T-helper 22 cell (primary cell): ENCODE measurements around the gene CA10.

Experiments
- DNase-seq: peaks from one replicate; pipeline ENCODE4 v3.0.0-alpha.2; 2020; ENCODE audit warnings: low read depth

CA10 gene

DNA sequence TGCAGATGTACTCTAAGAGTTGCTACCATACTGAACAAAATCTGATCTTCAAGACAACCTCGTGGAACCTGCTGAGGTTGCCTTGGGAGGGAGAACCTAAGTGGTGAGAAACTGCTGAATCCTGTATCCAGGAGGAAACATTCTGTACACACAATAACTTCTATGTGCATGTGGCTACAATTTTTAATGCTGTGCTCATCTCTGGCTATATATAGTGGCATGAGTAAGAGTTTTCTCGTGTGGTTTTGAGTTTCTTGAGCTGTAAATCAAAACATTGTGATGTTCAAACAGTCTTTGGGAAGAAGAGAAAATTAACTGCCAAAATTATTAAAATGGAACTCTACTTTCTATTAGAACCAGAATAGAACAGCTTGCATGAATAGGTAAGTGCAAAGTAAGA lies 206.8 kb downstream of the CA10 start:
- no peak for DNase-seq

DNA sequence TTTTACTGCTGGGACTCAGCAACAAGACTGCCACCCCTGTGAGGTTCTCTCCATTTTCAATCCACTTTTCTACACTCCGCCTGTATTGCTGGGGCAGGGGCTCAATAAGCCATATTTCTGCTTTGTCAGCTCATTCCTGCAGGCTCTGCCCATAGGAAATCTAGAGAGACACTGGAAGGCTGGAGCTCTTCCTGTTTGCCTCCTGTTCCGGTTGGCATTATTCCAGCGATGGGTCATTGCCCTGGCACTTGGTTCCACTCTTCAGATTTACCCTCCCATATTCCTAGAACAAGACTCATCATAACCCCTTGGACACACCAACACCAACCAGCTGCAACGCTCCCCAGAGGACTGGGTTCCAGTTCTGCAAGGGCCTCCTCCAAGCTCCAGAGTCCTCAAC lies 210.4 kb downstream of the CA10 start:
- no peak for DNase-seq

DNA sequence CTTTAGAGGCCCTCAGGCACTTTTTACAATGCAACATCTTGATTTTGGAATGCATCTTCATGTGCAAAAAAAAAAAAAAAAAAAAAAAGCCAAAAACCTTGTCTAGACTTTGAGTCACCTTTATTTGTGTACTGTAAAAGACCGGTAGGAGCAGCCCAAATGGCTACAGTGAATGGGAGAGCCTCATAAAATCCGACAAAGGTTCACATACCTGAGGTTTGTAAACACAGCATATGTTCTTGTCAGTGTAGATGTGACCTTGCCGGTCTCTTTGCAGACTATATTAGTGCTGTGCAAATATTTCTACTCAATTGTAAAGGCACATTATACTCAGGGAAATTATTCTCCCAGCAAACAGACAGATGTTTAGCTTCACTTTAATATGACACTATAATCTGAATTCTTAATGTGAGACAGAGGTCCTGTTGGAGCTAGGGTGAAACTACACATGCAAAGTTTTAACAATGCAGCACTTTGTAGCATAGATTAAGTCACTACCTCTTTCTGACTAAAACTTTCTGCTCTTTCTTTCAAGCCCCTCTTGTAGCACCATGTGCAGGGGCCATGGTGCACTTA lies 211.3 kb downstream of the CA10 start:
- no peak for DNase-seq

DNA sequence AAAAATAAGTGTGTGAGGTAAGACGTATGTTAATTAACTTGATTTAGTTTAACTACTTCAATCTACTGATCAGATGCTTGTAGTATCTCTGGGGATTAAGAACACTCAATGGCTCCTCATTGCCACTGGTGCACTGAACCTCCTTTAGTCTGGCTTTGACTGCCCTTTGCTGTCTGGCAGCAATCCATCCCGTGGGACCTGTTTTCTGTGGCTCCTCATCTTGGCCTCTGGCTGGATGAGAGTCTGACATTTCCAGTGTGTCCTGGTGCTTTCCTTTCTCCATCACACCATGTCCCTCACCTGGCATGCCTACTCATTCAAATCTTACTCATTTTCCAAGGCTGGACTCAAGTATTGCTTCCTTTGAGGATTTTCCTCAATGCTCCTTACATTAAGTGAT lies 212.2 kb downstream of the CA10 start:
- no peak for DNase-seq

DNA sequence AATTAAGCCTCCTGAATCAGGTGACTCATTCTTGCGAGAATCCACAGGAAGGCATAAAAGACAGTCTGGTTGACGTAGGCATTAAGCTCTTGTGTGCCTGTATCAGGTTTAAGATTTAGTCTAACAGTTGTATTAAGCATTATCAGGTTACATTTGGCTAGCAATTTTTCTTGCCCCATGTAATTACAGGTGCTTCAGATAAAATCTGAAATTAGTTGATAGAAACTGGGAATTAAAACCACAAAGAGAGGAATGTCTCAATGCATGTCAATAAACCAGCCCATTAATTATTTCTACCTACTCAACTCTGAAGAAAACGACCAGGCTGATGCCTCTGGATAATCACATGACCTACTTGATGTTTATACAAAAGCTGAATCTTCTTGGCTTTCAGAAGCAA lies 217.2 kb downstream of the CA10 start:
- DNase-seq, result no peak

DNA sequence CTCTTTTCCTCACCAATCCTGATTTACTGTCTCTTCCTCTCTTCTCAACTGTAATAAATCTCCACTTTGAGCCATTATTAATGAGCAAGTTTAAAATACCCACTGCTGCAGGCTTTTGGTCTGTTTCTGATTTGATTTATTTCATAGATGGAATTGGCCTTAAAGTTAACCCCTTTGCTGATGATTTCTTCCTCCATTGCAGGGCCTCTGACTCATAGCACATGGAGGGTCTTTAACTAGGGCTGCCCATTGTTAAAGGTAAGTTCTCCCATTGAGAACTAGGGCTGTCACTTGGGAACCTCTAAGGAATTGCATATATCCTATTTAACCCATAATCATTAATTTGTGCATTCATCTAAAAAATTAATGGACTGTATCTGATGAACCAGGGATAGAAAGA lies 221.2 kb downstream of the CA10 start:
- no peak for DNase-seq

DNA sequence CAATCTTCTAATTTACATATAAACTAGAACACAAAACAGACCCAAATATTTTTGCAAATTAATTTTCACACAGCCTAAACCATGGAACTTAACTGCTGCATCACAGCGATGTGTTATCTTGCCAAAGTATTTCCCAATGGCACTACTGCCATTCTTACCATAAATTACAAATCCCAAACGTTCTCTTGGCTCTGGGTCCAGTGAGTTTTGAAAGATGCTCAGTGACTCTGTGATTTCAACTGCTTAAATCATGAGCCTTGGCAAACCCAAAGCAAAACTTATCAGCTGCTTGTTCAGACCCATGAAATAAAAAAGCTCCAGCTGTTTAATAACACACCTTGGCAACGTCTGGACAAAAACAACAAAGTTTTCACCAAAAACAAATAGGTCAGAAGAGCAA lies 223.0 kb downstream of the CA10 start:
- no peak for DNase-seq

DNA sequence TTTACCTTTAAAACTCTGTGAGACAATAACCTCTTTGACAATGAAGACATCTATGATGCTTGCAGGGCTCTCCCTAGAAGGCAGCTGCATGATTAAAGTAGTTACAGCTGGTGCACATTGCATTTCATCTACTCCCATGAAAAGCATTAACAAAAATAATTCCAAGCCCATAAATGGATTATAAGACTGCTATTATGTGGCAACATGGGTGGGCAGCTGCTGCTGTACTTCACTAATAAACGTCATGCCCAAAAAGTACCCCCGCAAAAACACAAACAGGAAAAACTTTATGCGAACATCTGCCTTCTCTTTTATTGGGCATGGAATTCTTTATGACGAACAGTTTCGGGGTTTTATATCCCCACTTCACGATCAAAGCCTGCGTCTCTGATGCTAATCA lies 224.9 kb downstream of the CA10 start:
- DNase-seq, result no peak

DNA sequence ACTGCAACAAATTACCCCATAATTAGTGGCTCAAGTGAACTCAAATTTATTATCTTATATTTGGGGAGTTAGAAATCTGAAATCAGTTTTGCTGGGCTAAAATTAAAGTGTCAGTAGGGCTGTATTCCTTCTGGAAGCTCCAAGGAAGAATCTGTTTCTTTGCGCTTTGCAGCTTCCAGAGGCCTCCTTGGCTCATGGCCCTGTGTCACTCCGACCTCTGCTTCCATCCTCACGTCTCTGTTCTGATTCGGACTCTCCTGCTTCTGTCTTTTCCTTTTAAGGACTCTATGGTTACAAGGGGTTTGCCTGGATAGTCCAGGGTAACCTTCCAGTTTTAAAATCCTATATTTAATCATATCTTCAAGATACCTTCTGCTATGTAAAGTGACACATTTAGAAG lies 232.1 kb downstream of the CA10 start:
- DNase-seq, result no peak

DNA sequence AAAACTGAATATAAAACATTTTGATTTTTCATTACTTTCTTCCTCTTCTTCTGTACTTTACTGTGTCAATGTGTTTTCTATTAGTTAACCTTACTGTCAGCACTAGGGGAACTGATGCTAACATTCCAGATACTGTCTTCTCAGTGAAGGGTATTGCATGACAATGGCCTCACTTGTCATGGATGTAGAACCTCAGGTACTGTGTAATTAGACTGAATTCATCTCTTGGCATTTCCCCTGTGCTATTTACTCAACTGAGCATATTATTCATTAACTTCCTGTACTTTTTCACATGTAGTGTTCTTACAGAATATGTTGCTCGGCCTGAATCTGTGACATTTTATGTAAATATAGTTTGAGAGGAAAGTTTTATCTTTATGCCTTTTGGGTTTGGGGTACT lies 237.0 kb downstream of the CA10 start:
- no peak for DNase-seq

DNA sequence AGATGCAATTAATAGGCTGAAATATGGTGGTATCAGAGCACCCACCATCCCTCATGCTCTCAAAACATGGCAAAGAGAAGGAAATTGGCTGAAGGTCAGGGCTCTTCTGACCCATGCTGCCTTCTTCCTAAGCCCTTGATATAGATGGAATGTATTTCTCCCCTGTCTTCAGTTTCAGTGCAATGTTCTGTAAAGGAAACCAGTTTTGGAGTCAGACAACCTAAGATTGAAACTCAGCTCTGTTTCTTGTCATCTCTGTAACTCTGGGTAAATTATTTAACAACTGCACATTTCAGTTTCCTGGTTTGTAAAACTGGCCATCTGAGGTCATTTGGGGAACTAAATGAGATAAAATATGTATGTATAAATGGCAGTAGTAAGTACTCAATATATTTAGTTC lies 243.9 kb downstream of the CA10 start:
- no peak for DNase-seq

DNA sequence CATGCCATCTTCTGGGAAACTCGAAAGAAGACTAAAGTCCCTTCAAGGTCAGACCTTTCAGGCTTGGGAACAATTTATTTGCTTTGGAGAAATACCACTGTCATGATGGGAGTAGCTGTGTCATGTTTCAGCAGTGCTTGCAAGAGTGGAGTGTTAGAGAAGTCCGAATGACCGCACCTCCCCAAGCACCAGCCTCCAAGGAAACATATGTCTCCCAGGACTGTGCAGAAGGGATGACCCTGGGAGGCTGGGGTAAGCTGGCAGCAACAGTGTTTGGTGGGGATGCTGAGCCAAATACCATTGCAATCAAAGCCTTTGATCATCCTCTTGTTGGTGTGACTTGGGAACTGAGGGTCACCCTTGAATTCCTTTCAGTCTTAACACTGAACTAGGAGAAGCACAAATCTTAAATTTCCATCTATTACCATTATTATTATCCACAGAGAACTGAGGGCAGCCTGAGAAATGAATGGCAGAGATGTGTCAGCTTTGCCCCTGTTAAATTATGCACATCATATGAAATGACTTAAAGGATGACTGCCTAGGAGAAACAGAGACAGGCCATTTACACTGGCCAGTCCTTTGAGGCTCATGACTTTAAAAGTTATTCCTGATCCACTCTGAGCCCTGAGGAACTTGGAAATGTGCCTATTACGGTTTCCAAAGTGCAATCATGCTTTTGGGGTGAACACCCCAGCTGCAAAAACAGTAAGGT lies 244.9 kb downstream of the CA10 start:
- no peak for DNase-seq

DNA sequence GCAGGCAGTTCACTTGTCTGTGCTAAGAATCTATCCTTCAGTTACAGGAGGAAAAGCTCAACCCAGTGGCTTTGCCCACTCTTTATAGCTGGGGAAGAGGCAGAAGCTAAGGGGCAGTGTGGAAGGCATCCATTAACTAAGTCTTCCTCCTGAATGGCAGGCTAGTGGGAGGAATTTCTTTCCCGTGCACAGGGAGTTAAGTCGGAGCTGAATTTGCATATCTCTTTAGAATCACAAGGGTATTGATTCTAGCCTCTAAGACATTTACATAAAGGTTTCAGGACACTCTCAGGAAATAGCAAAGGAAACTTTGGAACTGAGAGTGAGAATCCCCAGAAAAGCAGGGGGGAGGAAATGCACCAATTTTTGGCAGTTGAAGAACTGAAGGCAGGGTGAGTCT lies 245.6 kb downstream of the CA10 start:
- no peak for DNase-seq

DNA sequence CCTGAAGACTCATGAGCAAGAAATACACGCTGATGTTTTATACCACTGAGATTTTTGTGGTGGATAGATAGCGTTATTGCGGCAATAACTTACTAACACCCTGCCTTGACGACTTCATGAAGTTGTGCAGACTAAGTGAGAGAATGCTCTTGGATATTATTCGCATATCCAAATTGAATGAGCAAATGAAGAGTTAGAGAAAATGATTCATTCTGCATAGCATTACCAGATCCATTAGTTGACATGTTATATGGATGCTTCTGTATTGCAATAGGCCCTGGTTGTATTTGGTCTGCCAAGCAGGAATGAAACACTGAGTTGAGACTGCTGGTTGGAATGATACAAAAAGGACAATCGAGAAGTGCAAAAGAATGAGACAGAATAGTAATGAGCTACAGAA lies 247.3 kb downstream of the CA10 start:
- no peak for DNase-seq

DNA sequence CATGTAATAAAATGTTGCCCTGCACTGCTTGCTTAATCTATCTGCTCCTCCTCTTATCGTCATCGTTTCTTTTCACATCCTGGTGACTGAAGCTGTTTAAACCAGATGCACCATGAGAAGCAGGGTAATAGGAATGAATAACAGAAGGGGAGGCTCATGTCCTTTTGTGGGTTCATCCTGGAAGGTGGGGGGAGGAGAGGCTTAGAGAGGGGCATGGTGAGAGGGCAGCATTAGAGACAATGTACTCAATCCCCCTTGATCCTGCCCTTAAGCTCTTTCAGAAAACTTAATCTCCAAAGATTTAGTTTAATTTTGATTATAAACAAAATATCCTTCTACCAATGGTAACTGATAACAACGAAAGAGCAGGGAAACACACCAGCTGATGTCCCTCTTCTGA lies 248.5 kb downstream of the CA10 start:
- DNase-seq, result no peak

DNA sequence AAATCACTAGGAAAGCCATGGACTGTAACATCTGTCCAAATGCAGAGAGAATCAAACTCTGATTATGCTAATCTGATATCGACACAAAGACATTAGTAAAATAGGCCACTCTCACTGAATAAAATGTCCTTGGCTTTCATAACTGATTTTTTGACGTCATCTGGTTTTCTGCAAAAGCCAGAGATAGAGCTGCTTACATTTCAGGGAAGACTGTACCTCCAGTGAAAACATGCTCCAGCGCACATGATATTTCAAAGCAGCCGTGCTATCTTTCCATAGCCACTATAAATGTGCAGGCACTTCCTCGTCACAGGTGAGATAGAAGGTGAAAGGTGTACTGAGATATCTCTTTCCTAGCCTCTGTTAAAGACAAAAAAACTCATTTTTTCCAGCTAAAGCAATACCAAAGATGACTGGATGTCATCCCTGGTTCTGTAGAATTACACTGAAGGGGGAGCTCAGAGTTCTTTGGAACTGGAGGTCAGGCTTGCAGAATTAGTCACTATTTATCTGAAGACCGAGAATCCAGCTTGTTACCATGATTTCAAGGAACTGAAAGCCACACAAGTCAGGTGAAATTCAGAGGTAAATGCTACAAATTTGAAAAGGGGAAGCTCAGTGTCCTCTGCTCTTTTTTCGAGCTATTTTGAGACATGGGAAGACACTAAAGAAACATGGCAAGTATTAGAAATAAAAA lies 249.5 kb downstream of the CA10 start:
- no peak for DNase-seq

DNA sequence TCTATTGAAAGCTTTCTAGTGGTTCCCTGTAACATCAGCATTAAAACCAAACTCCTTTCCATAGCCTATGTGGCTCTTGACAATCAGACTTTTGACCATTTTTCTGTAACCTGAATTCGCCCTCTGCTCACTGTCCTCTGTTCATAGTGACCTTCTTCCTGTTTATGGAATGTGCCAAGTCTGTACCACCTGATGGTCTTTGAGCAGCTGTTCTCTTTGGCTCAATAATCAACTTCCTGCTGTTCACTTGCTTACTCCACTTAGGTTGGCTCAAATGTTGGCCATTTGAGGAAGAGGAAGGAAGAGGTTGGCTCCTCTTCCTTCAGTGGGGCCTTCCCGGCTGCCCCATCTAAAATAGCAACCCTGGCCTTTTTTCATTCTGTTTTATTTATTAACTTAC lies 251.5 kb downstream of the CA10 start:
- no peak for DNase-seq

DNA sequence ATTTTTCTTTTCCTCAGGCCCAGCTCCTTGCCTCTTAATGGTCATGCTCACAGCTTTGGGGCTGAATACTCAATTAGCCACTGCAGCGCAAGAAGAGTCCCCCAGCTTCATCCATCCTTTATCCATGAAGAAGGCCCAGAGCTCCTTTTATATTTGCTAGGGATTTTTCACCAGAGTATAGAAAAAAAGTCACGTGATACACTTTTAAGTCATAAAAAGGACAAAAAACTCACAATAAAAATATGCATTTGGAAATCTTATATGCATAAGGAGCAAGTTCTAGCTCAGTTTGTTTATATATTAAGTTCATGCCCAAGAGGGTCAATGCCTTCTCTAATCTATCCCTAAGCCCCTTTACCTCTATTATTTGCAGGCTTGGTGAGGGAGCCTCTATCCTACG lies 254.1 kb downstream of the CA10 start:
- no peak for DNase-seq

DNA sequence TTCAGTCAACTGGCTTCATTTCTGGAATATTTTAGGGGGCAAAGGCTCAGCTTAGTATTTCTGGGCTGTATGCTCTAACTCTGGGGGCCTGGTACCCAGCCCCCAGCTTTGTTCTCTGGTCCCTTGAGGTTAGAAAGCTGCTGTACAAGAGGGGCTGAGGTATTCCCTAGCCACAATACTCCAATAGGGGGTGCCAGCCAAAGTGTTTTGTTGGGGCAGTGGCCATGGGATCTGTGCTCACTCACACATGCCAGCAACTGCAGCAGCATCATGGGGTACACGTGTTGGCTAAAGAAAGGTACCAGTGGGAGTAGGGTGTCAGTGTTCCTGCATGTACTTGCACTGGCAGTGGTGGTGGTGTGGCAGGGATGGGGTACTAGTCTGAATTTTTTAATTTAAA lies 257.3 kb downstream of the CA10 start:
- DNase-seq, result no peak

DNA sequence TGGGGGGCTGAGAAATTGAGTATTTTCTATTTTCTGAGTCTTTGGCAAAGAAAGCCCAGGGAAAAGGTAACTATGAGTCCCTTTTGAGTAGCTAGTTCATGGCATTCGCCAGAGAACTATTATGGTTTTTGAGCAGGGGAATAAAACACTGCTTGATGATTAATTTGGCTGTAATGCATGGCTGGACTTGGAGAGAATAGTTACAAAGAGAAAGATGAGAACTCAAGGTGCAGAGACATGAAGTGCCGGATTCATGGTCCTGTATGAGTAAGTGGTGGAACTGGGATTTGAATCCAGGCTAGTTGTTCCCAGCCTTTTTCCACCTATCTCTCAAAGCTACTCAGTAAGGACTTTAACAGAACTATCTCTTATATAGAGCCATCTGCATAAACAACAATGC lies 266.6 kb downstream of the CA10 start:
- no peak for DNase-seq

DNA sequence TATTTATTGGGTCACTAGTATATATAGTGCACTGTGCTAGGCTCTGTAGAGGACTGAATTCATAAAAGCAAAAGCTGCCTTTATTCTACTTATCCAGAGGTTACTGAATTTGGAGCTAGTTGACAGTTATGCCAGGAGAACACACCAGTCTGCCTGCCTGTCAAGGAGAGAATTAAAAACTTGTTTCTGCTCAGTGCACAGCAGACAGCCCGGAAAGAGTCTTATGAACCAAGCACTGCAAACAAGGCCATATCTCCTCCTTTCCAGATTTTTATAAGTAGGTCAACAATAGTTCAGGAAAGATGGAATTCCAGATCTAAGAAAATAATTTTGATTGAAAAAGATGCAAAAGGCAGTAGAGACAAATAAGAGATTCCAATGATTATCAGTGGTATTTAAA lies 267.8 kb downstream of the CA10 start:
- DNase-seq, result no peak

DNA sequence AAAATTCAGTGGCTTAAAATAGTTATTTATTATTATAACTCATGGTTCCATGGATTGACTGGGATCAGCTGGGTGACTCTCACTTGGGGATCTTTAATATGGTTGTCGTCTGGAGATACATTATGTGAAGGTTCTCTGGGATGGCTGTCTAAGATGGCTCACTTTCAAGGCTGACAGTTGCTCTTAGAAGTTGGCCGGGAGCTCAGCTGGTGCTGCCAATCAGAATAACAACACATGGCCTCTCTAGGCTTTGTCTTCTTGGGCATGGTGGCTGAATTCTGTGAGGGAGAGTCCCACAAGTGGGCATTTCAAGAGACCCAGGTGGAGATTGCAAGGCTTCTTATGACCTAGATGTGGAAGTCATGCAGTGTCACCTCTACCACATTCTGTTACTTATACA lies 269.7 kb downstream of the CA10 start:
- DNase-seq, result no peak

DNA sequence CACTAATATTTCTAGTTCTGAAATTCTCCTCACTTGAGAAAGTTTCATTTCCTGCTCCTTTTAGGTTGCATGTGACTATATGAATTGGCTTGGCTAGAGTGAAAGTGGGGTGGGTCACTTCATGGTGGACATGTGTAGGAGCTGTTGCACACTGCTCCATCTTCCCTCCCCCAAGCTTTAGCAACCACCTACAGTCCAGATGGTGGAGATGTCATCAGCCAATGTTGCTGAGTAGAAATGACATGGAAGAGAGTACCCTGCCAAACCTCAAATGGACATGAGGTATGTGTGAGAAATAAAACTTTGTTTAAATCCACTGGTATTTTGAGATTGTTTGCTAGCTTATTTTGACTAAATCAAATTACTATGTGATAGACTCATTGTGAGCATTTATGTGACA lies 281.5 kb downstream of the CA10 start:
- DNase-seq, result no peak

DNA sequence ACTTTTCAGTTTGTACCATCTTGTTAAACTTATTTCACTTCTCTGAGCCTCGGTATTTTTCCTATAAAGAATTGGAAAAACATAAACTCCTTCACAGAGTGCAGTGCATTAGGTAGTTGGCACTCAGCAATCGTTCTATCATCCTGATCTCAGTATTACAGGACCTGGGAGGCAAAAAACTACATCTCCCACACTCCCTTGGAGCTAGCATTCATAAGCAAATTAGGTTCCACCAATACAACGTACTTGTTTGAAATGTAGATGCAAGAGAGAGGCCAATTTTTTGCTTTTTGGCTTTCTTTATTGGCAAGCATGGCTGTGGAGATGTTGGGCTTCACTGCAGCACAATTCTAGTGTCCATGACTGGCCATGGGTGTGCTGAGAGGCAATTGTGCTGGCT lies 285.2 kb downstream of the CA10 start:
- DNase-seq, result no peak
